MM.1S (cell line): ENCODE data around the gene AKR1A1.

ENCODE experiments used
- DNase-seq: peaks from one replicate; pipeline ENCODE4 v3.0.0-alpha.2; 2015
- H2AFZ ChIP-seq: fragments of 300-600 bp; sonication (generic); 2 replicates; pipeline ENCODE4 v1.6.0; 2016; ENCODE audit warnings: antibody characterized with exemption, low read length
- H3F3A ChIP-seq: fragments of 300-600 bp; sonication (generic); 2 replicates; pipeline ENCODE4 v1.6.1; 2016; ENCODE audit warnings: mild to moderate bottlenecking, antibody characterized with exemption, low read length, moderate library complexity, mixed read lengths; ENCODE audit not compliant: insufficient read depth
- H3K27ac ChIP-seq: fragments of 300-600 bp; sonication (generic); 2 replicates; pipeline ENCODE4 v1.5.1; 2016; ENCODE audit warnings: mild to moderate bottlenecking, low read length
- H3K27me3 ChIP-seq: fragments of 300-600 bp; sonication (generic); replicated peaks from 2 replicates; pipeline ENCODE4 v1.6.0; 2016; ENCODE audit warnings: low read length; ENCODE audit not compliant: insufficient read depth
- H3K36me3 ChIP-seq: fragments of 300-600 bp; sonication (generic); replicated peaks from 2 replicates; pipeline ENCODE4 v1.6.1; 2016; ENCODE audit warnings: mild to moderate bottlenecking, low read length, mixed read lengths; ENCODE audit not compliant: insufficient read depth
- H3K4me1 ChIP-seq: fragments of 300-600 bp; sonication (generic); 2 replicates; pipeline ENCODE4 v1.6.1; 2016; ENCODE audit warnings: low read length, mixed read lengths
- H3K4me2 ChIP-seq: fragments of 300-600 bp; sonication (generic); 2 replicates; pipeline ENCODE4 v1.6.0; 2016; ENCODE audit warnings: low read depth, low read length
- H3K4me3 ChIP-seq: fragments of 300-600 bp; sonication (generic); 2 replicates; pipeline ENCODE4 v1.5.1; 2016; ENCODE audit warnings: low read length, mixed read lengths
- H3K79me2 ChIP-seq: fragments of 300-600 bp; sonication (generic); 2 replicates; pipeline ENCODE4 v1.6.1; 2016; ENCODE audit warnings: mixed run types, low read length, mixed read lengths
- H3K9ac ChIP-seq: fragments of 300-600 bp; sonication (generic); 2 replicates; pipeline ENCODE4 v1.6.1; 2016; ENCODE audit warnings: low read length, mixed read lengths
- H3K9me2 ChIP-seq: fragments of 300-600 bp; sonication (generic); replicated peaks from 2 replicates; pipeline ENCODE4 v1.6.1; 2016; ENCODE audit warnings: mild to moderate bottlenecking, low read length, mixed read lengths; ENCODE audit not compliant: insufficient read depth
- H3K9me3 ChIP-seq: fragments of 300-600 bp; sonication (generic); replicated peaks from 2 replicates; pipeline ENCODE4 v1.6.1; 2016; ENCODE audit warnings: mild to moderate bottlenecking, low read length, mixed read lengths; ENCODE audit not compliant: insufficient read depth
- H4K20me1 ChIP-seq: fragments of 300-600 bp; sonication (generic); 2 replicates; pipeline ENCODE4 v1.6.1; 2016; ENCODE audit warnings: mild to moderate bottlenecking, low read length, moderate library complexity, mixed read lengths; ENCODE audit not compliant: insufficient read depth
- CTCF ChIP-seq: fragments of 300-600 bp; sonication (generic); IDR thresholded peaks from 2 replicates; pipeline ENCODE4 v1.5.1; 2016; ENCODE audit warnings: antibody characterized with exemption, low read length, mixed read lengths
- EZH2 ChIP-seq: fragments of 300-600 bp; sonication (generic); optimal IDR thresholded peaks from 2 replicates; pipeline ENCODE3; 2017; ENCODE audit warnings: low read depth, mild to moderate bottlenecking, antibody characterized with exemption, low read length, mixed read lengths
- EZH2phosphoT487 ChIP-seq: fragments of 300-600 bp; sonication (generic); IDR thresholded peaks from 2 replicates; pipeline ENCODE4 v1.6.1; 2018; ENCODE audit warnings: antibody characterized with exemption, low read length

The AKR1A1 gene

GRCh38 chr1:45583666-45584350 lies 33.2 kb downstream of the AKR1A1 start, which contains the start of gene NASP:
TSS of gene NASP (plus strand) at chr1:45584041. CDS start at chr1:45584147, 106 bp downstream.
- Histone ChIP-seq H3K27ac (peak within 1 kb of the TSS; percentile 92), H3K4me2 (peak within 1 kb of the TSS; percentile 96), H3K27me3 (no peaks in the 10 kb centered on the region), H3K9ac (peak within 1 kb of the TSS; percentile 96), H2AFZ (peak within 1 kb of the TSS; percentile 99), H3K4me1 (peaks cover 7% of the 10 kb centered on the region; the same call in 1 of the 2 replicates), H3K9me3 (no peaks in the 10 kb centered on the region), H3K36me3 (no peaks in the 10 kb centered on the region; the same call in 1 of the 2 replicates), H4K20me1 (peaks cover 35% of the 10 kb centered on the region), H3F3A (peaks cover 29% of the 10 kb centered on the region), H3K9me2 (no peaks in the 10 kb centered on the region), H3K4me3 (peak within 1 kb of the TSS; percentile 93), H3K79me2 (peaks cover 49% of the 10 kb centered on the region)
- DNase-seq: peak; percentile 79
- TF ChIP-seq EZH2phosphoT487 (no peak), EZH2 (no peak), CTCF (peak; percentile 11; the same call in 1 of the 2 replicates)

GRCh38 chr1:45584351-45585109 lies 33.9 kb downstream of the AKR1A1 start:
- no peak for TF ChIP-seq EZH2
- TF ChIP-seq CTCF: no peak; the same call in 1 of the 2 replicates
- no peak for TF ChIP-seq EZH2phosphoT487
- H3K27me3 ChIP-seq: no peaks in the 10 kb centered on the region
- peak overlapping the region; percentile 92 for H3K27ac ChIP-seq
- peak overlapping the region; percentile 93 for H3K4me3 ChIP-seq
- peak overlapping the region; percentile 99 for H2AFZ ChIP-seq
- peak overlapping the region; percentile 96 for H3K9ac ChIP-seq
- H3K4me2 ChIP-seq: peak overlapping the region; percentile 96
- no peaks in the 10 kb centered on the region for H3K9me3 ChIP-seq
- peaks cover 29% of the 10 kb centered on the region for H3F3A ChIP-seq
- no peaks in the 10 kb centered on the region for H3K9me2 ChIP-seq
- peak; percentile 90 for DNase-seq
- peaks cover 56% of the 10 kb centered on the region for H3K79me2 ChIP-seq
- H3K36me3 ChIP-seq: no peaks in the 10 kb centered on the region; the same call in 1 of the 2 replicates
- peaks cover 42% of the 10 kb centered on the region for H4K20me1 ChIP-seq
- peaks cover 7% of the 10 kb centered on the region; the same call in 1 of the 2 replicates for H3K4me1 ChIP-seq

GRCh38 chr1:45585110-45585426 lies 34.4 kb downstream of the AKR1A1 start:
- Histone ChIP-seq H3F3A (peaks cover 29% of the 10 kb centered on the region), H3K27ac (peak overlapping the region; percentile 63; the same call in 1 of the 2 replicates), H2AFZ (no peak overlapping the region), H3K79me2 (peaks cover 61% of the 10 kb centered on the region), H3K9me2 (no peaks in the 10 kb centered on the region), H3K9ac (peak overlapping the region; percentile 96), H3K36me3 (no peaks in the 10 kb centered on the region; the same call in 1 of the 2 replicates), H3K9me3 (no peaks in the 10 kb centered on the region), H3K27me3 (no peaks in the 10 kb centered on the region), H4K20me1 (peaks cover 47% of the 10 kb centered on the region), H3K4me3 (peak overlapping the region; percentile 93), H3K4me1 (peaks cover 7% of the 10 kb centered on the region; the same call in 1 of the 2 replicates), H3K4me2 (peak overlapping the region; percentile 74)
- DNase-seq: no peak
- TF ChIP-seq CTCF (no peak), EZH2 (no peak), EZH2phosphoT487 (no peak)
